ENCODE results near the gene CCDC152.

Gene CCDC152

DNA sequence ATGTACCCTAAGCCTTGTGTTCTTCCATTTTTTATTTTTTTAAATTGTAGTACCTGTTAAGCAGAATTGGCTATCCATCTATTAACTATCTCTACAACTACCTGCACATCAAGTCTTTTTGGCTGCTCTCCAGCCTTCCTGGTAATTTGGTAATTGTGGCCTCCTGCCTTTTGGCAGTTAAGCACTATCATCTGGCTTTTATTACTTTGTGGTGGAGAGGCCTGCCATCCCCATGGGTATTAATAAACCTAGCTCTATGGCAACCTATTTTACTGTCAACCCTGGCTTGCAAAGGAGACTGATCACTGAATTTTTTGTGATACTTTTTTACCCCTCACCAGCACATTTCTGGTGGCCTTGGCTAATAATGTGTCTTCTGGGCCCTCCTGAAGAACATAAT, 34.5 kb downstream of the CCDC152 start:
- no peak for TF ChIP-seq RAD21 (IDR thresholded peaks at IDR 0.05; ENCODE audit: low read depth)
- TF ChIP-seq NFIC (IDR thresholded peaks at IDR 0.05) = no peak
- TF ChIP-seq EP300 (IDR thresholded peaks at IDR 0.05; ENCODE audit: borderline replicate concordance) = no peak
- no peak for TF ChIP-seq CREB1 (IDR thresholded peaks at IDR 0.05; ENCODE audit: low read depth)
- no peak for TF ChIP-seq EGR1 (IDR thresholded peaks at IDR 0.05)
- TF ChIP-seq, protein P1, sequence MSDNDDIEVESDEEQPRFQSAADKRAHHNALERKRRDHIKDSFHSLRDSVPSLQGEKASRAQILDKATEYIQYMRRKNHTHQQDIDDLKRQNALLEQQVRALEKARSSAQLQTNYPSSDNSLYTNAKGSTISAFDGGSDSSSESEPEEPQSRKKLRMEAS (IDR thresholded peaks at IDR 0.05) = no peak
- TF ChIP-seq, protein P2, sequence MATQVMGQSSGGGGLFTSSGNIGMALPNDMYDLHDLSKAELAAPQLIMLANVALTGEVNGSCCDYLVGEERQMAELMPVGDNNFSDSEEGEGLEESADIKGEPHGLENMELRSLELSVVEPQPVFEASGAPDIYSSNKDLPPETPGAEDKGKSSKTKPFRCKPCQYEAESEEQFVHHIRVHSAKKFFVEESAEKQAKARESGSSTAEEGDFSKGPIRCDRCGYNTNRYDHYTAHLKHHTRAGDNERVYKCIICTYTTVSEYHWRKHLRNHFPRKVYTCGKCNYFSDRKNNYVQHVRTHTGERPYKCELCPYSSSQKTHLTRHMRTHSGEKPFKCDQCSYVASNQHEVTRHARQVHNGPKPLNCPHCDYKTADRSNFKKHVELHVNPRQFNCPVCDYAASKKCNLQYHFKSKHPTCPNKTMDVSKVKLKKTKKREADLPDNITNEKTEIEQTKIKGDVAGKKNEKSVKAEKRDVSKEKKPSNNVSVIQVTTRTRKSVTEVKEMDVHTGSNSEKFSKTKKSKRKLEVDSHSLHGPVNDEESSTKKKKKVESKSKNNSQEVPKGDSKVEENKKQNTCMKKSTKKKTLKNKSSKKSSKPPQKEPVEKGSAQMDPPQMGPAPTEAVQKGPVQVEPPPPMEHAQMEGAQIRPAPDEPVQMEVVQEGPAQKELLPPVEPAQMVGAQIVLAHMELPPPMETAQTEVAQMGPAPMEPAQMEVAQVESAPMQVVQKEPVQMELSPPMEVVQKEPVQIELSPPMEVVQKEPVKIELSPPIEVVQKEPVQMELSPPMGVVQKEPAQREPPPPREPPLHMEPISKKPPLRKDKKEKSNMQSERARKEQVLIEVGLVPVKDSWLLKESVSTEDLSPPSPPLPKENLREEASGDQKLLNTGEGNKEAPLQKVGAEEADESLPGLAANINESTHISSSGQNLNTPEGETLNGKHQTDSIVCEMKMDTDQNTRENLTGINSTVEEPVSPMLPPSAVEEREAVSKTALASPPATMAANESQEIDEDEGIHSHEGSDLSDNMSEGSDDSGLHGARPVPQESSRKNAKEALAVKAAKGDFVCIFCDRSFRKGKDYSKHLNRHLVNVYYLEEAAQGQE (IDR thresholded peaks at IDR 0.05; ENCODE audit: low read depth) = no peak
- TF ChIP-seq CEBPB (IDR thresholded peaks at IDR 0.05) = no peak
- no peak for TF ChIP-seq TEAD4 (IDR thresholded peaks at IDR 0.05)

DNA sequence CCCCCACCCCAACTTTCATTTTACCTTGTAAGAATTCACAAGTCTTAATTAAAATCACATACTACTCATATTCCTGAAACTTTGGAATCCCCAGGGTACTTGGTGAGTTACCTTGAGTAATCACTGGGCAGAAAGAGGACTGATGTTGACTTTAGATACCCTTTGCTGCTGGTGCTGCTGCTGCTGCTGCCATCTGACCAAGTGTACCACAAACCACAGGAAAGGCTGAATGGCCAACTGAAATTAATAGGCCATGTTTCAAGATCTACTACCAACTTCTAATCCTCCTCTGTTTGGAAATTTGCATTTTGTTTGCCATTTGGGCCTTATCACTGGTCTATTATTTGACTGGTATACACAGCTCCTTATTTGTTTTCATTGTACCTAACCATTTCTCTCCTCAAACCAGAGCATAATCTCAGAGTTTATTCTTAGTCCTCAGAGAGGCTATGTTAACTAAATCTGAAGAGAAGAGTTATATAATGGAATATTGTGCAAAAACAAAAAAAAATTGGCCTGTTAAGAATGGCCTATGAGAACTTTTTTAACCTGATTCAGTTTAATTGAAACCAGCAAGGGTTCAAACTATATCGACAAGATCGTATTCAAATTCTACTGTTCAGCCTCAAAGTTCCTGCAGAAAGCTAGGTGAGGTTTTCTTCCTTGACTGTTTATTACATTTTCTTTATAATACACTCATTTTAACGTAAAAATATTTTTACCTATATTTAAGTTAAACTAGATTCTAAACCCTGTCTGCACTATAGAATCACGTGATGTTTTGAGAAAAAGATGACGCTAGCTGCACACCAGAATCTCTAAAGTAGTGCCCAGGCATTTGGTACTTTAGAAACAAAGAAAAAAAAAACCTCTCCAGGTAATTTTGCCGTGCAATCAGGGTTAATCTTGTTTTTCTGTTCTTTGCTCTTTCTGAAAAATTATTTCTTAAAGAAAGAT, 41.9 kb downstream of the CCDC152 start:
- TF ChIP-seq TEAD4 (IDR thresholded peaks at IDR 0.05) (no peak), EP300 (IDR thresholded peaks at IDR 0.05; ENCODE audit: borderline replicate concordance) (no peak), FOXM1 (IDR thresholded peaks at IDR 0.05; ENCODE audit: borderline replicate concordance, low read depth) (no peak), RAD21 (IDR thresholded peaks at IDR 0.05; ENCODE audit: low read depth) (no peak), TCF12 (IDR thresholded peaks at IDR 0.05; ENCODE audit: low read depth) (no peak), ZBTB7A (IDR thresholded peaks at IDR 0.05; ENCODE audit: low read depth) (no peak), TAF1 (IDR thresholded peaks at IDR 0.05; ENCODE audit: low read depth) (no peak), YY1 (IDR thresholded peaks at IDR 0.05; ENCODE audit: low read depth) (no peak), NFIC (IDR thresholded peaks at IDR 0.05) (no peak), CREB1 (IDR thresholded peaks at IDR 0.05; ENCODE audit: low read depth) (no peak), EGR1 (IDR thresholded peaks at IDR 0.05) (no peak), CEBPB (IDR thresholded peaks at IDR 0.05) (no peak)
- TF ChIP-seq, protein P3, sequence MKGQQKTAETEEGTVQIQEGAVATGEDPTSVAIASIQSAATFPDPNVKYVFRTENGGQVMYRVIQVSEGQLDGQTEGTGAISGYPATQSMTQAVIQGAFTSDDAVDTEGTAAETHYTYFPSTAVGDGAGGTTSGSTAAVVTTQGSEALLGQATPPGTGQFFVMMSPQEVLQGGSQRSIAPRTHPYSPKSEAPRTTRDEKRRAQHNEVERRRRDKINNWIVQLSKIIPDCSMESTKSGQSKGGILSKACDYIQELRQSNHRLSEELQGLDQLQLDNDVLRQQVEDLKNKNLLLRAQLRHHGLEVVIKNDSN (IDR thresholded peaks at IDR 0.05) = no peak
- TF ChIP-seq, protein P2 (IDR thresholded peaks at IDR 0.05; ENCODE audit: low read depth) = no peak
- TF ChIP-seq, protein P1 (IDR thresholded peaks at IDR 0.05) = no peak

DNA sequence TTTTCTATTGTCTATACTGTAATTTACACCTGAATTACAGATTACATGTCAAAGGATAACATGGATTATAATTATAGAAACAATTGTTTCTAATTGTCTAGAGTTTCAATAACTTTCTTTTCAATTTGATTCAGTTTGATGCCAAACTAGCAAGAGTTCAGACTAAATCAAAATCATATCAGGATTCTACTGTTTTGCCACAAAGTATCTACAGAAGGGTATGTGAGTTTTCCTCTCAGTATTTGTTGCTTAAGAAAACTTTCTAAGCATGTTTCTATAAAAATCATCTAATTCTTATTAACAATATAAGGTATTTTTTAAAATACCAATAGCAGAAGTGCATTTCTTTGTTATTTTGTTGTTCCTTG, 42.6 kb downstream of the CCDC152 start:
- TF ChIP-seq, protein P1 (IDR thresholded peaks at IDR 0.05) = no peak
- TF ChIP-seq, protein P2 (IDR thresholded peaks at IDR 0.05; ENCODE audit: low read depth) = no peak
- TF ChIP-seq CREB1 (IDR thresholded peaks at IDR 0.05; ENCODE audit: low read depth) = no peak
- no peak for TF ChIP-seq TAF1 (IDR thresholded peaks at IDR 0.05; ENCODE audit: low read depth)
- no peak for TF ChIP-seq FOXM1 (IDR thresholded peaks at IDR 0.05; ENCODE audit: borderline replicate concordance, low read depth)
- TF ChIP-seq NFIC (IDR thresholded peaks at IDR 0.05) = no peak
- no peak for TF ChIP-seq TCF12 (IDR thresholded peaks at IDR 0.05; ENCODE audit: low read depth)
- no peak for TF ChIP-seq YY1 (IDR thresholded peaks at IDR 0.05; ENCODE audit: low read depth)
- TF ChIP-seq EGR1 (IDR thresholded peaks at IDR 0.05) = no peak
- no peak for TF ChIP-seq TEAD4 (IDR thresholded peaks at IDR 0.05)
- no peak for TF ChIP-seq ZBTB7A (IDR thresholded peaks at IDR 0.05; ENCODE audit: low read depth)
- no peak for TF ChIP-seq EP300 (IDR thresholded peaks at IDR 0.05; ENCODE audit: borderline replicate concordance)
- no peak for TF ChIP-seq CEBPB (IDR thresholded peaks at IDR 0.05)
- TF ChIP-seq RAD21 (IDR thresholded peaks at IDR 0.05; ENCODE audit: low read depth) = no peak
- TF ChIP-seq, protein P3 (IDR thresholded peaks at IDR 0.05) = no peak

Measured in Ishikawa (cell line).